Measurements from ENCODE around the gene STK17A. TPM values are rescaled to one million over a fixed set of nuclear protein-coding genes. Genes with fewer than 3 reads are reported as not detected.

The STK17A gene
- total and polyA plus RNA-seq, 2 of the 8 experiments (the other 6 are each of a cell fraction or from before 2014, with no cell fraction given), result 2.2 to 12.2 TPM

DNA sequence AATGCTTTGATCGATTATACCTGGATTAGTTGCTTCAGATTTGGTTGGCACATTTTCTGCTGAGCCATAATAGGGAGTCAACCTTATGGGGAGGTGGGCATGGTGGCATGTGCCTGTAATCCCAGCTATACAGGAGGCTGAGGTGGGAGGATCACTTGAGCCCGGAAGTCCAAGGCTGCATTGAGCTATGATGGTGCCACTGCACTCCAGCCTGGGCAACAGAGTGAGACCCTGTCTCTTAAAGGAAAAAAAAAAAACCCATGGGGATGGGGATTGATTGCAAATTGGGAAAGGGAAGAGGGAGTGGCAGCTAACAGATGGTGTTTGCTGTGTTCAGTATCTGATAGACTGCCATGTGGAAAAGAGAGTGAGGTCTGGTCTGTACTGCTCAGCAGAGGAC, 11.1 kb downstream of the STK17A start (continued):
- TF ChIP-seq, protein P1, sequence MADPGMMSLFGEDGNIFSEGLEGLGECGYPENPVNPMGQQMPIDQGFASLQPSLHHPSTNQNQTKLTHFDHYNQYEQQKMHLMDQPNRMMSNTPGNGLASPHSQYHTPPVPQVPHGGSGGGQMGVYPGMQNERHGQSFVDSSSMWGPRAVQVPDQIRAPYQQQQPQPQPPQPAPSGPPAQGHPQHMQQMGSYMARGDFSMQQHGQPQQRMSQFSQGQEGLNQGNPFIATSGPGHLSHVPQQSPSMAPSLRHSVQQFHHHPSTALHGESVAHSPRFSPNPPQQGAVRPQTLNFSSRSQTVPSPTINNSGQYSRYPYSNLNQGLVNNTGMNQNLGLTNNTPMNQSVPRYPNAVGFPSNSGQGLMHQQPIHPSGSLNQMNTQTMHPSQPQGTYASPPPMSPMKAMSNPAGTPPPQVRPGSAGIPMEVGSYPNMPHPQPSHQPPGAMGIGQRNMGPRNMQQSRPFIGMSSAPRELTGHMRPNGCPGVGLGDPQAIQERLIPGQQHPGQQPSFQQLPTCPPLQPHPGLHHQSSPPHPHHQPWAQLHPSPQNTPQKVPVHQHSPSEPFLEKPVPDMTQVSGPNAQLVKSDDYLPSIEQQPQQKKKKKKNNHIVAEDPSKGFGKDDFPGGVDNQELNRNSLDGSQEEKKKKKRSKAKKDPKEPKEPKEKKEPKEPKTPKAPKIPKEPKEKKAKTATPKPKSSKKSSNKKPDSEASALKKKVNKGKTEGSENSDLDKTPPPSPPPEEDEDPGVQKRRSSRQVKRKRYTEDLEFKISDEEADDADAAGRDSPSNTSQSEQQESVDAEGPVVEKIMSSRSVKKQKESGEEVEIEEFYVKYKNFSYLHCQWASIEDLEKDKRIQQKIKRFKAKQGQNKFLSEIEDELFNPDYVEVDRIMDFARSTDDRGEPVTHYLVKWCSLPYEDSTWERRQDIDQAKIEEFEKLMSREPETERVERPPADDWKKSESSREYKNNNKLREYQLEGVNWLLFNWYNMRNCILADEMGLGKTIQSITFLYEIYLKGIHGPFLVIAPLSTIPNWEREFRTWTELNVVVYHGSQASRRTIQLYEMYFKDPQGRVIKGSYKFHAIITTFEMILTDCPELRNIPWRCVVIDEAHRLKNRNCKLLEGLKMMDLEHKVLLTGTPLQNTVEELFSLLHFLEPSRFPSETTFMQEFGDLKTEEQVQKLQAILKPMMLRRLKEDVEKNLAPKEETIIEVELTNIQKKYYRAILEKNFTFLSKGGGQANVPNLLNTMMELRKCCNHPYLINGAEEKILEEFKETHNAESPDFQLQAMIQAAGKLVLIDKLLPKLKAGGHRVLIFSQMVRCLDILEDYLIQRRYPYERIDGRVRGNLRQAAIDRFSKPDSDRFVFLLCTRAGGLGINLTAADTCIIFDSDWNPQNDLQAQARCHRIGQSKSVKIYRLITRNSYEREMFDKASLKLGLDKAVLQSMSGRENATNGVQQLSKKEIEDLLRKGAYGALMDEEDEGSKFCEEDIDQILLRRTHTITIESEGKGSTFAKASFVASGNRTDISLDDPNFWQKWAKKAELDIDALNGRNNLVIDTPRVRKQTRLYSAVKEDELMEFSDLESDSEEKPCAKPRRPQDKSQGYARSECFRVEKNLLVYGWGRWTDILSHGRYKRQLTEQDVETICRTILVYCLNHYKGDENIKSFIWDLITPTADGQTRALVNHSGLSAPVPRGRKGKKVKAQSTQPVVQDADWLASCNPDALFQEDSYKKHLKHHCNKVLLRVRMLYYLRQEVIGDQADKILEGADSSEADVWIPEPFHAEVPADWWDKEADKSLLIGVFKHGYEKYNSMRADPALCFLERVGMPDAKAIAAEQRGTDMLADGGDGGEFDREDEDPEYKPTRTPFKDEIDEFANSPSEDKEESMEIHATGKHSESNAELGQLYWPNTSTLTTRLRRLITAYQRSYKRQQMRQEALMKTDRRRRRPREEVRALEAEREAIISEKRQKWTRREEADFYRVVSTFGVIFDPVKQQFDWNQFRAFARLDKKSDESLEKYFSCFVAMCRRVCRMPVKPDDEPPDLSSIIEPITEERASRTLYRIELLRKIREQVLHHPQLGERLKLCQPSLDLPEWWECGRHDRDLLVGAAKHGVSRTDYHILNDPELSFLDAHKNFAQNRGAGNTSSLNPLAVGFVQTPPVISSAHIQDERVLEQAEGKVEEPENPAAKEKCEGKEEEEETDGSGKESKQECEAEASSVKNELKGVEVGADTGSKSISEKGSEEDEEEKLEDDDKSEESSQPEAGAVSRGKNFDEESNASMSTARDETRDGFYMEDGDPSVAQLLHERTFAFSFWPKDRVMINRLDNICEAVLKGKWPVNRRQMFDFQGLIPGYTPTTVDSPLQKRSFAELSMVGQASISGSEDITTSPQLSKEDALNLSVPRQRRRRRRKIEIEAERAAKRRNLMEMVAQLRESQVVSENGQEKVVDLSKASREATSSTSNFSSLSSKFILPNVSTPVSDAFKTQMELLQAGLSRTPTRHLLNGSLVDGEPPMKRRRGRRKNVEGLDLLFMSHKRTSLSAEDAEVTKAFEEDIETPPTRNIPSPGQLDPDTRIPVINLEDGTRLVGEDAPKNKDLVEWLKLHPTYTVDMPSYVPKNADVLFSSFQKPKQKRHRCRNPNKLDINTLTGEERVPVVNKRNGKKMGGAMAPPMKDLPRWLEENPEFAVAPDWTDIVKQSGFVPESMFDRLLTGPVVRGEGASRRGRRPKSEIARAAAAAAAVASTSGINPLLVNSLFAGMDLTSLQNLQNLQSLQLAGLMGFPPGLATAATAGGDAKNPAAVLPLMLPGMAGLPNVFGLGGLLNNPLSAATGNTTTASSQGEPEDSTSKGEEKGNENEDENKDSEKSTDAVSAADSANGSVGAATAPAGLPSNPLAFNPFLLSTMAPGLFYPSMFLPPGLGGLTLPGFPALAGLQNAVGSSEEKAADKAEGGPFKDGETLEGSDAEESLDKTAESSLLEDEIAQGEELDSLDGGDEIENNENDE (IDR thresholded peaks at IDR 0.05; ENCODE audit: insufficient replicate concordance, low read length), result no peak
